T-helper 2 cell treated with Interferon-gamma antibody and Interleukin-4, amounts not matched to agents 5 μg/mL and 100 μg/mL, for 36 hours (primary cell): Measurements from ENCODE around the gene TWNK.
A peak's percentile ranks its signal among the peaks of the same experiment; 100 is the strongest.
"Not testable (repeated sequence)": the region's sequence is repeated elsewhere in the genome, so short reads cannot be mapped to it uniquely, and the experiment has no call there.

Experiments
- DNase-seq: peaks from one replicate; pipeline ENCODE4 v3.0.0; 2021; ENCODE audit warnings: low spot score
- H3K27ac Mint-ChIP-seq: one replicate; pipeline ENCODE4 v1.8.0; 2021; ENCODE audit warnings: mild to moderate bottlenecking, mixed read lengths
- H3K27me3 Mint-ChIP-seq: one replicate; pipeline ENCODE4 v1.8.0; 2021; ENCODE audit warnings: low read depth, mixed read lengths
- H3K36me3 Mint-ChIP-seq: one replicate; pipeline ENCODE4 v1.8.0; 2021; ENCODE audit warnings: low read depth, mixed read lengths
- H3K4me1 Mint-ChIP-seq: one replicate; pipeline ENCODE4 v1.8.0; 2021; ENCODE audit warnings: low read depth, mixed read lengths
- H3K4me3 Mint-ChIP-seq: one replicate; pipeline ENCODE4 v1.8.0; 2022; ENCODE audit warnings: mild to moderate bottlenecking, moderate library complexity, mixed read lengths
- H3K9me3 Mint-ChIP-seq: one replicate; pipeline ENCODE4 v1.8.0; 2021; ENCODE audit warnings: mixed read lengths

Gene TWNK

DNA sequence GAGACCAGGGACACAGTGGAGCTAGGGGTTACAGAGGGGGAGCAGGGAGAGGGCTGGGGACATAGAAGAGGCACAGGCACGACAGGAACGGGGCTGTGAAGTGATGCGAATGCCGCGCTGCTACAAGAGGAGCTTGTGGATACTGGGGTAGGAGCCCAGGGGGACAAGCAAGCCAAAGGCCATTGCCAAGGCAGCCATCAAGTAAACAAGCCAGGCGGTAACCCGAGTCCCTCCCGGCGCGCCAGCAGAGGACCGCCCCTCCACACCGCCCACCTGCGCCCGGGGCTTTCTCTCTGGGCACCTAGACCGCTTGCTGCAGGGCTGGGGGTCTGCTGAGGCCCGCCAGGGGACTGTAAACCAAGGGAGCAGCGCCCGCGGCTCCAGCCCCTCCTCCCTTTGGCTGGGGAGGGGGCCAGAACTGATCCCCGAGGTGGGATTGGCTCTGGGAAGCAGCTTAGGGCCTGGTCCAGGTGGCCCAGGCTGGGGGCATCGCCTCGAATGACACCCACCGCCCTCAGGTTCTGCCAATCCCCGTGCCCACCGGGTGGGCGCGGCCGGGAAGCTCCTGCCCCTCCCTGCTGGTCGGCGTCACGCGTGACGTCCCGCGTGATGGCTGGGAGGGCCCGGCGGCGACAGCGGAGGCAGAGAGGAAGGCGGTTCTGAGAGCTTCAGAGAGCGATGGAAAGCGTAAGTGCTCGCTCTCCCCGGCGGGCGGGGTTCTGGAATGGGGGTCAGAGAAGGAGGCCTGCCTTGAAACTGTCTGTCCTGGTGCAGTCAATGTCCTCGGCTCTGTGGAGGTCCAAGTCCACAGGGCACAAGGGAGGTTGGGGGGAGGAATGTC, 44.7 kb downstream of the TWNK start:
- DNase-seq: peak; percentile 61
- Mint-ChIP-seq H3K27me3 (peaks cover 19% of the 10 kb centered on the region), H3K36me3 (peaks cover 10% of the 10 kb centered on the region), H3K4me3 (peak overlapping the region; percentile 90), H3K4me1 (peaks cover 20% of the 10 kb centered on the region), H3K27ac (peak overlapping the region; percentile 95), H3K9me3 (no peaks in the 10 kb centered on the region)

DNA sequence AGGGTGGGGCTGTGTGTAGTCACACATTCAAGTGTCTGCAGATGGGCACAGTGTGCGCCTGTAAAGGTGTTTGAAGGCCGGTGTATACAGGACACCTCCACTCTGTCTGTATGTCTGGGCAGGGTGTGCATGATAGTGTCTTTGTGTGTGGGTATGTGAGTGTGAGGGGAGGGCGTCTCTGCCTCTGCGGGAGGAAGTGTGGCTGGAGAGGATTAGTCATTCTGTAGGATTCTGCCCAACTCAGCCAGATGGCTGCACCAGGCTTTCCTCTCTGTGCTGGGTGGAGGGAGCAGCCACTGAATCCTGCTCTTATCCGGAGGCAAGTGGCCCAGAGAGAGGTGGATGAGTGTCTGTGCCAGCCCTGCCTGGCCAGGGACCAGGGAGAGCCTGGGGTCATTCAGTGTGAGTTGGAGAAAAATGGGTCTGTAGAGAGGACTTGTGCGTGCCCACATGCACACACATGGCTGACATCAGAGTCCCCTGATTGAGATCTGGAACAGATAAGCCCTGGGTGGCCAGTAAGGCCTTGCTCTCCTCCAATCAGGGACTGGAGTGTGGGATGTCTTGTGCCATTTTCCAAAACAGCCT, 45.4 kb downstream of the TWNK start:
- Mint-ChIP-seq H3K4me3 (peak overlapping the region; percentile 90), H3K4me1 (peaks cover 20% of the 10 kb centered on the region)

DNA sequence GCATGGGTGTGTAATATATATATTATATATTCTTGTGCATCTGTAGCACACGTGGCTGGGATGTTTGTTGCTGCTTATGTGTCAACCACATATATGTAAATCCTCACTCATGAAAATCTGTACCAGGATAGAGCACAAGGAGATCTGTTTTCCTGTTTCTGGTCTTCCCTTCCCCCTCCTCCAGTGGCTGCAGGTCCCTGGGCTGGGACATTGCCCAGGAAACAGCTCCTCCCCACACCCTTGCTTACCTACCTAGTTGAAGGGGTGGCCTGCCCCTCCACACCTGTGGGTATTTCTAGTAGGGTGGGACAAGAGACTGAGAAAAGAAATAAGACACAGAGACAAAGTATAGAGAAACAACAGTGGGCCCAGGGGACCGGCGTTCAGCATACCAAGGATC, 45.9 kb downstream of the TWNK start:
- Mint-ChIP-seq H3K36me3 (peaks cover 19% of the 10 kb centered on the region), H3K4me3 (peak overlapping the region; percentile 47), H3K27ac (no peak overlapping the region), H3K9me3 (no peaks in the 10 kb centered on the region), H3K27me3 (peaks cover 10% of the 10 kb centered on the region), H3K4me1 (peaks cover 20% of the 10 kb centered on the region)
- no peak for DNase-seq

More for the DNA sequence above, 45.4 kb downstream of the TWNK start:
- H3K36me3 Mint-ChIP-seq: peaks cover 14% of the 10 kb centered on the region
- H3K27ac Mint-ChIP-seq: peak overlapping the region; percentile 95
- H3K9me3 Mint-ChIP-seq: no peaks in the 10 kb centered on the region
- peak; percentile 76 for DNase-seq
- peaks cover 13% of the 10 kb centered on the region for H3K27me3 Mint-ChIP-seq

DNA sequence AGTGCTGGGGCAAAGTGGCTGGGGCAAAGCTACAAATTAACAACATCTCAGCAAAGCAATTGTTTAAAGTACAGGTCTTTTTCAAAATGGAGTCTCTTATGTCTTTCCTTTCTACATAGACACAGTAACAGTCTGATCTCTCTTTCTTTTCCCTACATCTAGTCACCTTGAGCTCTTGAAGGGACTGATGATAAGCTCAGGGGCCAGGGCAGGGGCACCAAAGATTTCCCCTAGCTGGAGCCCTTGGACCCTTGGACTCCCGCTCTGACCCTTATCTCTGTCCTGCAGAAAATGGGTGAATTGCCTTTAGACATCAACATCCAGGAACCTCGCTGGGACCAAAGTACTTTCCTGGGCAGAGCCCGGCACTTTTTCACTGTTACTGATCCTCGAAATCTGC, 47.1 kb downstream of the TWNK start:
- not testable (repeated sequence) for H3K9me3 Mint-ChIP-seq, H3K4me3 Mint-ChIP-seq, H3K27me3 Mint-ChIP-seq, DNase-seq, H3K27ac Mint-ChIP-seq
- H3K36me3 Mint-ChIP-seq: peaks cover 23% of the 10 kb centered on the region
- H3K4me1 Mint-ChIP-seq: peaks cover 20% of the 10 kb centered on the region

DNA sequence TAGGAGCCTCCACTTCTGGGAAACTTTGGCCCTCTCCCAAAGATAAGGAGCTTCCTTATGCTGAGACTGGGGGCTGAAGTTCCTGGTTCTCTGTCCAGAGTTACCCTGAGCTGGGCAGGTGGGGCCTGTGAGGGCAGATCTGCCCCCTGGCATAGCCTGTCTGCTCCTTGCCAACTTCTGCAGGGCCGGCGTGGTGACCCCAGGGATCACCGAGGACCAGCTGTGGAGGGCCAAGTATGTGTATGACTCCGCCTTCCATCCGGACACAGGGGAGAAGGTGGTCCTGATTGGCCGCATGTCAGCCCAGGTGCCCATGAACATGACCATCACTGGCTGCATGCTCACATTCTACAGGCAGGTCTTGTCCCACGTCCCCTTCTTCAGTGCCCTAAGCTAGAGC, 48.0 kb downstream of the TWNK start:
- peaks cover 23% of the 10 kb centered on the region for H3K36me3 Mint-ChIP-seq
- H3K27ac Mint-ChIP-seq: no peak overlapping the region
- no peaks in the 10 kb centered on the region for H3K9me3 Mint-ChIP-seq
- no peak for DNase-seq
- peaks cover 20% of the 10 kb centered on the region for H3K4me1 Mint-ChIP-seq
- no peaks in the 10 kb centered on the region for H3K27me3 Mint-ChIP-seq
- H3K4me3 Mint-ChIP-seq: no peak overlapping the region

DNA sequence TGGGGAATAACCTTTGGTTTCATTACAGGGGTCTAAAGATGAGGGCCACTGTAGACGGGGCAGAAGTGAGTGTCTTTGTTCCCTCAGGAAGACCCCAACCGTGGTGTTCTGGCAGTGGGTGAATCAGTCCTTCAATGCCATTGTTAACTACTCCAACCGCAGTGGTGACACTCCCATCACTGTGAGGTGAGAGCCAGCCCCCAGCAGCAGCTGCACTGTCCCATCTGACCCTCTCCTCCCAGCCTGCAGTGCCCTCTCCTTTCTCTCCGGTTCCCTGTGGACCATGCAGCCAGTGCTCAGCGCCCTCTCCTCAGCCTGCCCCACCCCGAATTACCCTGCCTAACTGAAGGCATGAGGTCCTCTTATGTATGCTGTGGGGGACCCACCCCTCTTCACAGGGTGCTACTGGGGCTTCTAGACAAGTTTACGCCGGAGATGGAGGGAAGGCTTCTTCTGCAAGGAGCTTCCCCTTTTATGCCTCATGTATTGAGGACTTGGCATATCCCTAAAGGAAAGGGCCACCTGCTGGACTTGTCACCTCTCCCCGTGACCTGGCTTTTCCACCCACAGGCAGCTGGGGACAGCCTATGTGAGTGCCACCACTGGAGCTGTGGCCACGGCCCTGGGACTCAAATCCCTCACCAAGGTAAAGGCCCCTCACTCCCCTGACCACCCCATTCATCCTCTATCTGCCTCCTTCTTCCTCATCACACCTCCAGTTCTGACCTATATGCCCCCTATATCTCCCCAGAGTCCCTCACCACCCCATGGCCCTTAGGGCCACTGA, 48.8 kb downstream of the TWNK start:
- no peaks in the 10 kb centered on the region for H3K9me3 Mint-ChIP-seq
- H3K27ac Mint-ChIP-seq: no peak overlapping the region
- peaks cover 24% of the 10 kb centered on the region for H3K36me3 Mint-ChIP-seq
- H3K4me3 Mint-ChIP-seq: no peak overlapping the region
- peaks cover 22% of the 10 kb centered on the region for H3K4me1 Mint-ChIP-seq
- DNase-seq: no peak
- no peaks in the 10 kb centered on the region for H3K27me3 Mint-ChIP-seq

DNA sequence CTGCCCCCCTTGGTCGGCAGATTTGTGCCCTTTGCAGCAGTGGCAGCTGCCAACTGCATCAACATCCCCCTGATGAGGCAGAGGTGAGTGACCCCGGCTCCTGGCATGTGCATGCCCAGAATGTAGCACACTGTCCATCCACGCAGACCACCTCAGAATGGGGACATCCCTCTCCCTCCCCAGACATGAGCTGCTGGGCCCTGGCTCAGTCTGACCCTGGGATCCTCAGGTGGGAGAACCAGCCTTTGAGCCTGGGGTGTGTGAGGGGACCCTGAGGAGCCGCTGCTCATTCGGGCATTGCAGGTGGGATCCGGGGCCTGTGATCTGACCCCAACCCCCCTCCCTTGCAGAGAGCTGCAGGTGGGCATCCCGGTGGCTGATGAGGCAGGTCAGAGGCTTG, 49.4 kb downstream of the TWNK start:
- no peak for DNase-seq
- no peaks in the 10 kb centered on the region for H3K27me3 Mint-ChIP-seq
- H3K27ac Mint-ChIP-seq: no peak overlapping the region
- H3K9me3 Mint-ChIP-seq: no peaks in the 10 kb centered on the region
- peaks cover 25% of the 10 kb centered on the region for H3K36me3 Mint-ChIP-seq
- peaks cover 21% of the 10 kb centered on the region for H3K4me1 Mint-ChIP-seq
- no peak overlapping the region for H3K4me3 Mint-ChIP-seq

DNA sequence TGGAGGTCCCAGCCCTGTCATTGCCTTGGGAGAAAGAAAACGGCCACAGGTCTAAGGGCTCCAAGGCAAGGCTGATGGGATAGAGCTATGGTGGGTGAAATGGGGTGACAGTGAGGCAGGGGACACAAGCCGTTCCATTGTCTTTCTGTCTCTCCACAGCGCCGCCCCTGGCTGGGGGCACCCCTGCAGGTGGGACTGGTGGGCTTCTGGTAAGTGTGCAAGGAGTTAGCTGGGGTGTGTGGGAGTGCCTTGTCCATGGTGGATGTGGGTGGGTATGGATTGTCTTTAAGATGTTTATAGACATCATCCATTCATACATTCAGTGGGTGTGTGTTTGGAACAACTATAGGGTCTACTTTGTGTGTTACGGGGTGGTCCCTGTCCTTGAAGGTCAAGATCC, 51.1 kb downstream of the TWNK start:
- peaks cover 24% of the 10 kb centered on the region for H3K4me1 Mint-ChIP-seq
- H3K27ac Mint-ChIP-seq: no peak overlapping the region
- H3K27me3 Mint-ChIP-seq: peaks cover under 1% of the 10 kb centered on the region
- H3K9me3 Mint-ChIP-seq: no peaks in the 10 kb centered on the region
- H3K4me3 Mint-ChIP-seq: no peak overlapping the region
- DNase-seq: no peak
- peaks cover 25% of the 10 kb centered on the region for H3K36me3 Mint-ChIP-seq

DNA sequence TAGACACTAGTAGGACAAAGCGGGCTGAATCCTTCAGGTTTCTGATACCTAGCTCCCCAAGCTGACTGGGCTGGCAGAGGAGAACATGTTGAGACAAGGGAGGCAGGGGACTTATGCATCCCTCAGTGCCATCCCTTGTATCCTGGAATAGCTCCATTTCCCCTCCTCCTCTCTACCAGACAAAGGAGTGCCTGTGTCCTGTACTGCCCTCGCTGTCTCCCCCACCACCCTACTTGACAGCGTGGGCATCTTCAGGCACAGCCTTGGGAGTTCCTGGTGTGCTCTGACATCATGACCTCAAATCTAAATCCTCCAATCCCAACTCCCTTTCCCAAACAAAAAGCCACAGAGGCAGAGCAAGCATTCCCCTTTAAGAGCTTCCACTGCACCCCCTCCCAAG, 52.7 kb downstream of the TWNK start:
- no peak overlapping the region for H3K27ac Mint-ChIP-seq
- no peak overlapping the region for H3K4me3 Mint-ChIP-seq
- H3K36me3 Mint-ChIP-seq: peaks cover 22% of the 10 kb centered on the region
- DNase-seq: no peak
- H3K9me3 Mint-ChIP-seq: no peaks in the 10 kb centered on the region
- H3K4me1 Mint-ChIP-seq: peaks cover 21% of the 10 kb centered on the region
- H3K27me3 Mint-ChIP-seq: peaks cover 11% of the 10 kb centered on the region

DNA sequence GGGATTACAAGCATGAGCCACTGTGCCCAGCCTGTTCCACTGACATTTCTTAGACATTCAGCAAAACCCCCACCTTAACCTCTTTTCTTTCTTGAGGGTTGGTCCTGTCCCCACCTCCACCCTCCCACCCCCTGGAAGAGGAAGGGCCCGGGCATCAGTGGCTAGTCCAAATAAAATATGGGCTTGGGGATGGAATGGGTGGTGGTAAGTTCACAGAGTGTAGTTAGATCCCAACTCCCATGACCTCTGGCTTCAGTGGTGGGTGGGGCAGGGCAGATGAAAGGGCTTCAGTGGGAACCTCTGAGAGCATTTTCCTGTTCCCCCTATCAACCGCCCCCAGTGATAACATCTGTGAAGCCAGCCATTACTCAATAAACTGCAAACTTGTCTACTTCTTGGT, 53.5 kb downstream of the TWNK start:
- Mint-ChIP-seq H3K27ac (no peak overlapping the region), H3K4me3 (no peak overlapping the region)

DNA sequence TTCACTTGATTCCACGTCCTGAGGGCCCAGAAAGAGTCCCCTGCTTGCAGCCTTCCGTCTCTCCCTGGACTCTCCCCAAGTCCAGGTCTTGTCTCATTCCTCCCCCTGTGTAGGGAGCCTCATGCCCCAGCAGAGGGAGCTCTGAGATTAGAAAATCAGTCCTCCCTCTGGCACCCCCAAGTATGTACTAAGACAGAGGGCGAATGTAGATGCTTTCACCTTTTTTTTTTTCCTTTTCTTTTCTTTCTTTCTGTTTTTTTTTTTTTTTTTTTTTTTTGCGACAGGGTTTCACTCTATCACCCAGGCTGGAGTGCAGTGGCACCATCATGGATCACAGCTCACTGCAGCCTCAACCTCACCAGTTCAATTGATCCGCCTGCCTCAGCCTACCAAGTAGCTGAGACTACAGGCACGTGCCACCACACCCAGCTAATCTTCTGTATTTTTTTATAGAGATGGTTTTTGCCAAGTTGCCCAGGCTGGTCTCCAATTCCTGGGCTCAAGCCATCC, 54.0 kb downstream of the TWNK start:
- peak overlapping the region; percentile 7 for H3K27ac Mint-ChIP-seq
- peaks cover 17% of the 10 kb centered on the region for H3K36me3 Mint-ChIP-seq
- peak; percentile 62 for DNase-seq
- peaks cover 23% of the 10 kb centered on the region for H3K27me3 Mint-ChIP-seq
- no peaks in the 10 kb centered on the region for H3K9me3 Mint-ChIP-seq
- no peak overlapping the region for H3K4me3 Mint-ChIP-seq
- peaks cover 21% of the 10 kb centered on the region for H3K4me1 Mint-ChIP-seq

More for the DNA sequence above, 53.5 kb downstream of the TWNK start:
- Mint-ChIP-seq H3K27me3 (peaks cover 18% of the 10 kb centered on the region), H3K36me3 (peaks cover 19% of the 10 kb centered on the region), H3K4me1 (peaks cover 21% of the 10 kb centered on the region), H3K9me3 (no peaks in the 10 kb centered on the region)
- no peak for DNase-seq

DNA sequence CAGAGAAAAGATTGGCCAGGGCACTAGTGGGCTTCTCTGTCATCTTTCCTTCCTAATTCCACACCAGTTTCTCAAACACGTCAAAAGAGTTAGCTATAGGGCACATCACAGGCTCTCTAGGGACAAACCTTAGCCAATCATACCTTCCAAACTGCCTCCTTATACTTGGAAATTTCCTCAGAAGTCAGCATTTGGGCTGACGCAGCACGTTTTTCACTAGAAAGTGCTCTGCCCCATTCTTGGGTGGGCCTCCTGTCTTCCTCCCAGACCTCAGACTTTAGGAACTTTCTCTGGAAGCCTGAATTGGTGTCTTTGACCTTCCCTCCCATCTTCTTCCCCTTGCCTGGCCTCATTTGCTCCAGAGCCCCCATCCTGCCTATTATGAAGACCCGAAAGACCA, 54.8 kb downstream of the TWNK start:
- H3K36me3 Mint-ChIP-seq: peaks cover 15% of the 10 kb centered on the region
- no peaks in the 10 kb centered on the region for H3K9me3 Mint-ChIP-seq
- DNase-seq: no peak
- peak overlapping the region; percentile 91 for H3K4me3 Mint-ChIP-seq
- H3K4me1 Mint-ChIP-seq: peaks cover 21% of the 10 kb centered on the region
- no peak overlapping the region for H3K27ac Mint-ChIP-seq
- peaks cover 31% of the 10 kb centered on the region for H3K27me3 Mint-ChIP-seq

DNA sequence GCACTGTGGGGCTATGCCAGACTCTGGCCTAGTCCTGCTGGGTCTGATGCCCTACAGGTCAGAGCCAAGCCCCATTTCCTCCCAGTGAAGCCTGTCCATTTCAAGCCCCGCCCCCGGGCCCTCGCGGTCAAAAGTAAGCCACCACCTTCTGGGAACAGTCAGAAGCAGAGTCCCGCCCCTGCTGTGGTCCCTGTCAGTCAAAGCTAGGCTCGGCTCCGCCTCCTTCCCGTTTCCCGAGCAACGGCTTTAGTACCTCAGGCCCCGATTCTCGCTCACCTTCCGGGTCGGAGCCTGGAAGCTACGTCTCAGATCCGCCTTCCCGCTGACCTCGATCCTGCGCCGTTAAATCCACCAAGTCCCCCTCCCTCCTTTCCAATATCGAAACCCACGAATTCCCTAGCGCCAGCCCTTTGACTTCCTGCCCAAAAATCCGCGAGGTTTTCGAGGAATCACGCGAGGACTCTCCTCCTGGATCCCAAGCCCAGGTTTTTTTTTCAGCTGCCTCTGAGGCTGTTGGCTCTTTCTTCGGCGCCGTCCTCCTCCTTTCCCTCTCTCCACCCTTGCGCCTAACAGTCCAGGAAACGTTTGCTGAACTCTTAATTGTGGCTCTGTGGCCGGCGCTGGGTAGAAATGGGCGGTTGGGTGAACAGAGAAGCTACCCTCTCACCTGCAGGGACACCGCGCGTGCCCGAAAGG, 55.5 kb downstream of the TWNK start:
- DNase-seq: peak; percentile 91
- Mint-ChIP-seq H3K27ac (peak overlapping the region; percentile 84), H3K4me1 (peaks cover 21% of the 10 kb centered on the region), H3K4me3 (peak overlapping the region; percentile 91), H3K36me3 (peaks cover 10% of the 10 kb centered on the region), H3K9me3 (no peaks in the 10 kb centered on the region), H3K27me3 (peaks cover 38% of the 10 kb centered on the region)
